Sciatic nerve (tissue), 2 donors: ENCODE results near the gene CKAP5. TPM values are rescaled to one million over a fixed set of nuclear protein-coding genes. Genes with fewer than 3 reads are reported as not detected.
A peak's percentile ranks its signal among the peaks of the same experiment; 100 is the strongest.

Experiments used
- ATAC-seq: fragments of 200-7000 bp; cut with Tn5 transposase; one replicate; pipeline ENCODE4 v1.9.1; 2020; ENCODE audit warnings: mild to moderate bottlenecking, moderate library complexity
- DNase-seq: peaks from one replicate; pipeline ENCODE4 v3.0.0-alpha.2; 2020; ENCODE audit warnings: low spot score
- intact Hi-C: fragments of 100-400 bp; cut with DNase I; formaldehyde crosslinking; loops from one replicate; pipeline ENCODE4 v1.14.2; 2022
- total RNA-seq: library from RNA; stranded (reverse); fragmentation: NEBNext Ultra II Directional; extraction: Animal tissue kit (Norgen Biotek cat#: 25700); gene quantifications from one replicate; pipeline ENCODE4 v1.2.1, GENCODE V29; 2021
- donor health status: DM: no; HTN: no; CAD: no.
- donor health status: DM: no; HTN: no; CAD: no.

Gene CKAP5
- total RNA-seq, 1 donor from 2014 or later, result 80.5 TPM

DNA sequence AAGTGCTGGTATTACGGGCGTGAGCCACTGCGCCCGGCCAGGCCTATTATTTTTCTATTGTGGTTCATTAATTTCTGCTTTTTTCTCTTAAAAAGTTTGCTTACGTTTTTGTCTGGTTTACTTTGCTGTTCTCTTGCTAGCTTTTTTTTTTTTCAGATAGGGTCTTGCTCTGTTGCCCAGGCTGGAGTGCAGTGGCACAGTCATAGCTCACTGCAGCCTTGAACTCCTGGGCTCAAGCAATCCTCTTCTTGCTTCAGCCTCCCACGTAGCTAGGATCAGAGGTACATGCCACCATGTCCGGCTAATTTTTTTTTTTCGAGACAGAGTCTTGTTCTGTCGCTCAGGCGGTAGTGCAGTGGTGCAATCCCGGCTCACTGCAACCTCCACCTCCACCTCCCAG, 108.4 kb downstream of the CKAP5 start:
- intact Hi-C loops, result no loop called here
- peak; percentile 9 for DNase-seq
- ATAC-seq, result no peak

DNA sequence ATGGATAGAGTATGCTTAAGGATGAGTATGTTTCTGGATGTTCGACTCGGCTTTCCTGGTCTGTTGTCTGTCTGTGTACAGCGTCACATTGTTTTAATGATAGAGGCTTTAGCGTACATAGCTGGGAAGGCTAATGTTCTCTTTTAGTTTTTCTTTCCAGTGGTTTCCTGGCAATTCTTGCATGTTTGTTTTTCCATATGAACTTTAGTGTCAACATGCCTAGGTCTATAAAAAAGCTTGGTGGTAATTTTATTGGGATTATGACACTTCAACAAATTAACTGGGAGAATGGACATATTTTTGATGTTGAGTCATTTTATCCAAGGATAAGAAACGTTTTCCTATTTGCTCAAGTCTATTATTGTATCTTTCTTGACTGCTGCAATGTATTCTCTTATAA, 109.5 kb downstream of the CKAP5 start:
- ATAC-seq (no peak), DNase-seq (no peak)
- intact Hi-C loops, result no loop called here

DNA sequence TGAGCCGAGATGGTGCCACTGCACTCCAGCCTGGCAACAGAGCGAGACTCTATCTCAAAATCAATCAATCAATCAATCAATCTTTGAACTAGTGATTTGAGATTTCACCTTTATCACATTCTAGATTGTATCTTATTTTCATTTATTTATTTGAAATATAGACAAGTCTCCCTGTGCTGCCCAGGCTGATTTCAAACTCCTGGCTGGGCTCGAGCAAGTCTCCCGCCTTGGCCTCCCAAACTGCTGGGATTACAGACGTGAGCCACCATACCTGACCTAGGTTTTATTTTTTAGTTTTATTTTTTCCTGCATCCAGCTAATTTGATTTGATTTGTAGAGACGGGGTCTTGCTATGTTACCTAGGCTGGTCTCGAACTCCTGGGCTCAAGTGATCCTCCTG, 109.9 kb downstream of the CKAP5 start:
- DNase-seq (peak; percentile 10), ATAC-seq (no peak)
- intact Hi-C loops, result no loop called here

DNA sequence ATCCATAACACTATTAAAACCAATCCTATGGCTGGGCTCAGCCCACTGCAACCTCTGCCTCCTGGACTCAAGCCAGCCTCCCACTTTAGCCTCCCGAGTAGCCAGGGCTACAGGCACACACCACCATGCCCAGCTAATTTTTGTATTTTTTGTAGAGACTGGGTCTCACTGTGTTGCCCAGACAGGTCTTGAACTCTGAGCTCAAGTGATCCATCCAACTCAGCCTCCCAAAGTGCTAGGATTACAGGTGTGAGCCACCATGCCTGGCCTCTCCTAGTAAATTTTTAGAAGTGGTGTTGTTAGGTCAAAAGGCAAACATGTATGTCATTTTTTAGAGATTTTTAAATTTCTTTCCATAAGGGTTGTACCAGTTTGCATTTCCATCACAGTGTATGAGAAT, 112.8 kb downstream of the CKAP5 start:
- ATAC-seq, result no peak
- no peak for DNase-seq
- intact Hi-C loops, result no loop called here

- ATAC-seq, result no peak
- DNase-seq, result no peak
- intact Hi-C loops, result no loop called here
These were observed 114.5 kb downstream of the CKAP5 start for GRCh38 chr11:46731545-46731944.

DNA sequence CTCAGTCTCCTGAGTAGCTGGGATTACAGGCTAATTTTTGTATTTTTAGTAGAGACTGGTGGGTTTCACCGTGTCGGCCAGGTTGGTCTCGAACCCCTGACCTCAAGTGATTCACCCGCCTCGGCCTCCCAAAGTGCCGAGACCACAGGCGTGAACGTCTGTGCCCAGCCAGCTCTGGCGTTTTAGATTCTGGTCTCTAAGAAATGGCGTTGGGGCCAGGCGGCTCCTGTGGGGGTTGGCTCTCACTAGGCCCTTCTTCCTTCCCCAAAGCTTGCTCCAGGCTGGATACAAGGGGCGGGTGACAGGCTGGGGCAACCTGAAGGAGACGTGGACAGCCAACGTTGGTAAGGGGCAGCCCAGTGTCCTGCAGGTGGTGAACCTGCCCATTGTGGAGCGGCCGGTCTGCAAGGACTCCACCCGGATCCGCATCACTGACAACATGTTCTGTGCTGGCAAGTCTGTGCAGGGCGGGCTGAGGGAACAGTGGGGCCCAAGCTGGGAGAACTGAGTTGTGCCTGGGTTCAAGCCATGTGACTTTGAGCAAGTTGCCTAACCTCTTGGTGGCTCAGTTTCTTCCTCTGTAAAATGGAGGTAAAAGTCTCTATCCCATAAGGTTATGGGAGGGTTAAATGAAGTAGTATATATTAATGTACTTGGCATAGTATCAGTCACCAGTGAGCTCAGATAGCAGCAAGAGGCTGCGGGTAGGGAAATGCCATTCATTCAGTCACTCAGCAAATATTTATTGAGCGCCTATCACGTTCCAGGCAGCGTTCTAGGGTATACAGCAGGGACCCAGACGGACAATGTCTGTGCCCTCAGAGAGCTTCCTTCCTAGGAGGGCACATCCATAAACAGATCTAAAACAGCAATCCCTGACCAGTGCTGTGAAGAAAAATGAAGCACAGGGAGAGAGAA, 116.7 kb downstream of the CKAP5 start:
- ATAC-seq (no peak), DNase-seq (no peak)
- intact Hi-C loops, result no loop called here

- intact Hi-C loops, result no loop called here
- DNase-seq, result no peak
- no peak for ATAC-seq
These were observed 117.4 kb downstream of the CKAP5 start for GRCh38 chr11:46728659-46729040.

GRCh38 chr11:46727952-46728658, 118.0 kb downstream of the CKAP5 start:
- ATAC-seq, result no peak
- intact Hi-C loops, result no loop called here
- DNase-seq, result no peak

GRCh38 chr11:46726206-46726862, 119.7 kb downstream of the CKAP5 start:
- intact Hi-C loops, result no loop called here
- no peak for DNase-seq
- no peak for ATAC-seq

DNA sequence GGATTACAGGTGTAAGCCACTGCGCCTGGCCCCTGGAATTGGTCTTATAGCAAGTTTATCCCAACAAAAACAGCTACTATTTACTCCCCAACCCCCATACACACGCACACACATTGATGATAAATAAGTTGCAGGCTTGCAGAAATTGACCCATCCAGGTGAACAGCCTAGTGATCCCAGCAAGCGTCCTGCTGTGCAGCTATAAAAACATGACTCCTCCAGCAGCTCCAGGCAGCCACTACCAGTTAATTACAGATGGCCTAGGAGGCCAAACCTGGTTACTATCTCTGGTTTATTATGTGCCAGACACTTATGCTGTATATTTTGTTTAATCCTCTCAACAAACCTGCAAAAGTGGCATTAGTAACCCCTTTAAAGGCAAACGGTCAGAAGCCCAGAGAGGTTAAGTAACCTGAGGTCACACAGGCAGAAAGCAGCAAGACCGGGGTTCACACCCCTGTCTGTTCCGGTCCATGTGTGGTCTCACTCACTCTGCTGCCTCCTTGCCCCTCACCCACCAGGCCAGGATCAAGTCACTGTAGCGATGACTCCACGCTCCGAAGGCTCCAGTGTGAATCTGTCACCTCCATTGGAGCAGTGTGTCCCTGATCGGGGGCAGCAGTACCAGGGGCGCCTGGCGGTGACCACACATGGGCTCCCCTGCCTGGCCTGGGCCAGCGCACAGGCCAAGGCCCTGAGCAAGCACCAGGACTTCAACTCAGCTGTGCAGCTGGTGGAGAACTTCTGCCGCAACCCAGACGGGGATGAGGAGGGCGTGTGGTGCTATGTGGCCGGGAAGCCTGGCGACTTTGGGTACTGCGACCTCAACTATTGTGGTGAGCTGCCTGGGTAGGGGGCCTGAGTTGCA, 120.5 kb downstream of the CKAP5 start:
- intact Hi-C loops, result no loop called here
- ATAC-seq, result no peak
- no peak for DNase-seq

DNA sequence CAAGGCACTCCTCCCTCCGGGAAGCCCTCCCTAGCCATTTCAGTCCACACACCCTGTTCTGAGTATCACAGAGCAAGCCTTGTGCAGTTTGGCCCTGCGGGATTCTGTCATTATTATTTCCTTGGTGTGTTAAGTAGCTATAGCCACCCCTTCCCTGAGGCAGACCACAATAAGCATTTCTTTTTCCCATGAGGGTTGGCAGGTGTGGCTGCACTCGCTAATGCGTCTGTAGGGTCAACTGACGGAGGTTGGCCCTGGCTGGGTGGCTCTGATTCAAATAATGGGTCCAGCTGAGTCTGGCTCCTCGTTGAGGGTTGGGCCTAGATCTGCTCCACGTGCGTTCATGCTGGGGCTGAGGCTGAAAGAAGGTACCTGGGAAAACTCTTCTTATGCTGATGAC, 122.0 kb downstream of the CKAP5 start:
- no peak for ATAC-seq
- no peak for DNase-seq
- intact Hi-C loops, result no loop called here

DNA sequence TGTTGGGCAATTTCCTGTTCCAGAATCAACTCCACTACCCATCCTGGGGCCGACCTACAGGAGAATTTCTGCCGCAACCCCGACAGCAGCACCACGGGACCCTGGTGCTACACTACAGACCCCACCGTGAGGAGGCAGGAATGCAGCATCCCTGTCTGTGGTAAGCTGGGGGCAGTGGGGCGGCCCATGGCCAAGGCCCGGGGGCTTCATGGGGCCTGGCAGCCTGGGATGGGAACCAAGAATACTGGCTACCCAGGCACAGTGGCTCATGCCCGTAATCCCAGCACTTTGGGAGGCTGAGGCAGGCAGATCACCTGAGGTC, 122.8 kb downstream of the CKAP5 start:
- DNase-seq (no peak), ATAC-seq (no peak)
- intact Hi-C loops, result no loop called here

DNA sequence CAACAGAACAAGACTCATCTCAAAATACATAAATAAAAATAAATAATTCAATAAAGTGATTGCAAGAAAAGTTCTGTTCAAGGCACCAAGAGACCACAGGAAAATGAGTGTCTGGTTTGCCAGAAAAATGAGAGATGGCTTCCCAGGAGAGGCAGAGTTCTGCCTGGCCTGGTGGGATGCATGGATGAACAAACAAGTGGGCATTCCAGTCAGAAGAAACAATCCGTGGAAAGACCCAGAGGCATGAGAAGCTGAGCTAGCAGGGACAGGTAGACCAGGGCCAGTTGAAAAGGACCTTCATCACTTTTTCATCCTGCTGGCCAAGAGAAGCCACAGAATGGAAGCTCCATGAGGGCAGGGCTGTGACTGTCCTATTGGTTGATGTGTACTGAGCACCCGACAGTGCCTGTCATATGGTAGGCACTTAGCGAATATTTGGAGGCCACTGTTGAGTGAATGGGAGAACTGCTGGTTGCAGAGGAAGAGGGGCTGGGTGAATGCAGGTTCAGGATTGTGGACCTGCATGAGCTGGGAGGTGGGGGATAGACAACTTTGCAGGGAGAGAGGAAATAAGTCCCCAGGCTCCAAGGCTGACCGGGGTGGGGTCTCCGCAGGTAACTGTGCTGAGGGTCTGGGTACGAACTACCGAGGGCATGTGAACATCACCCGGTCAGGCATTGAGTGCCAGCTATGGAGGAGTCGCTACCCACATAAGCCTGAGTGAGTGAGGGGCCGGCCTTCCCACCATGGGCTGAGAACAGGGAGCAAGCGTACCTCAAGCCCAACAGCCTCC, 123.3 kb downstream of the CKAP5 start:
- DNase-seq (no peak), ATAC-seq (no peak)
- intact Hi-C loops, result no loop called here

DNA sequence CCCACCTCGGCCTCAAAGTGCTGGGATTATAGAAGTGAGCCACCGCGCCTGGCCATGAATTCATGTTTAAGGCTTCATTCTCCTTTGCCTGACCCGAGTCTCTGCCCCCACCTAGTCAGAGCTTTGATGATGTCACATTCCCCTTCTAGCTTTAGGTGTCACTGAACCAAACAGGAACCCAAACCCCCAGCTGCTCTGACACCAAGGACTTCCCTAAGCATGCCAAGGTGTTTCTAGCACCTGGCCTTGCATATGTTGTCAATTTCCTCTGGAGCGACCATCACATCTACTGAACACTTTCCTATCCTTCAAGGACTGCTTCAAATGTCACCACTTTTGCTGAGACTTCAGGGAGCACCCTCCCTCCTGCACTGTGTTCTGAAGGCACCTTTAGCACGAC, 124.8 kb downstream of the CKAP5 start:
- no peak for ATAC-seq
- intact Hi-C loops, result no loop called here
- no peak for DNase-seq

GRCh38 chr11:46719543-46720218, 126.4 kb downstream of the CKAP5 start:
- intact Hi-C loops, result no loop called here

GRCh38 chr11:46719048-46719542, 127.0 kb downstream of the CKAP5 start, which contains the start of gene F2:
Gene F2 (plus strand): TSS chr11:46719213. CDS start chr11:46719236, 23 bp downstream.
- peak; percentile 28 for ATAC-seq
- intact Hi-C loops, result no loop called here

More at GRCh38 chr11:46719543-46720218, 126.4 kb downstream of the CKAP5 start:
- DNase-seq (no peak), ATAC-seq (no peak)

GRCh38 chr11:46718155-46719019, 127.7 kb downstream of the CKAP5 start:
- no peak for DNase-seq
- intact Hi-C loops, result no loop called here
- no peak for ATAC-seq

More at GRCh38 chr11:46719048-46719542, 127.0 kb downstream of the CKAP5 start, which contains the start of gene F2:
- no peak for DNase-seq
